ENCODE data around the gene WDFY2.
A peak's percentile ranks its signal among the peaks of the same experiment; 100 is the strongest.
"Not testable (repeated sequence)": the region's sequence is repeated elsewhere in the genome, so short reads cannot be mapped to it uniquely, and the experiment has no call there.

Gene WDFY2

GRCh38 chr13:51635137-51635878, 51.0 kb downstream of the WDFY2 start:
- DNase-seq = no peak

GRCh38 chr13:51636349-51636890, 52.2 kb downstream of the WDFY2 start:
- peak in 1 of 2 experiments; percentile 34 for DNase-seq

DNA sequence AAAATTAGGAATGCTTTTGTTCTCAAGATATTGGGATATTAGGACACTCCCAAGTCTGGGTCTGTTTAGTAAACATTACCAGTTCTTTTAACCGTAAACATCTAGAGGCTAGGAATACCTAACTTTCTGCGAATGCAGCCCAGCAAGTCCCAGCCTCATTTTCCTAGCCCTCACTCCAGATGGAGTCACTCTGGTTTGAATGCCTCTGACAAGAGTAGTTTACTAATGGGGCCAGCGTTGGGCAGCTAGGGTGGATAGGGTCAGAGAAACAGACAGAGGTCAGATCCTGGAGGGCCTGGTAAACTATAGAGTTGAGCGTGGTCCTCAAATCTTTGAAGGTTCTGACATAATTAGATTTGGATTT, 53.6 kb downstream of the WDFY2 start:
- no peak for DNase-seq

GRCh38 chr13:51638216-51638871, 54.1 kb downstream of the WDFY2 start:
- no peak for DNase-seq

- DNase-seq = no peak
Observed at GRCh38 chr13:51639171-51639570, 54.9 kb downstream of the WDFY2 start.

DNA sequence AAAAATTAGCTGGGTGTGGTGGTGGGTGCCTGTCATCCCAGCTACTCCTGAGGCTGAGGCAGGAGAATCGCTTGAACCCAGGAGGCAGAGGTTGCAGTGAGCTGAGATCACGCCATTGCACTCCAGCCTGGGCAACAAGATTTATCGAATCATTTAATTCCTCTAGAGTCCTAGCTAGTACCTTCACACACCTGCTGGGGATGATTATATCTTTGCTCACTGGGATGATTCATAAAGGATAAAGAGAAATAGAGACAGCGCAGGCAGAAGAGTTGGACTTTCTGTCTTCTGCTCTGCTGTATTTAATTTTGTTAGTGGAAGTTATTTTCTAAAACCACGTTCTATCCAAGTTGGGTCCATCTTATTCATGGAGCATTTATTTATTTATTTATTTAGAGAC, 56.4 kb downstream of the WDFY2 start:
- not testable (repeated sequence) for DNase-seq

- DNase-seq = no peak
Observed at GRCh38 chr13:51643105-51643881, 59.0 kb downstream of the WDFY2 start.

- DNase-seq = no peak
Observed at GRCh38 chr13:51643882-51644281, 59.6 kb downstream of the WDFY2 start.

- DNase-seq = peak in 1 of 2 experiments; percentile 30
Observed at GRCh38 chr13:51644654-51645053, 60.4 kb downstream of the WDFY2 start.

DNA sequence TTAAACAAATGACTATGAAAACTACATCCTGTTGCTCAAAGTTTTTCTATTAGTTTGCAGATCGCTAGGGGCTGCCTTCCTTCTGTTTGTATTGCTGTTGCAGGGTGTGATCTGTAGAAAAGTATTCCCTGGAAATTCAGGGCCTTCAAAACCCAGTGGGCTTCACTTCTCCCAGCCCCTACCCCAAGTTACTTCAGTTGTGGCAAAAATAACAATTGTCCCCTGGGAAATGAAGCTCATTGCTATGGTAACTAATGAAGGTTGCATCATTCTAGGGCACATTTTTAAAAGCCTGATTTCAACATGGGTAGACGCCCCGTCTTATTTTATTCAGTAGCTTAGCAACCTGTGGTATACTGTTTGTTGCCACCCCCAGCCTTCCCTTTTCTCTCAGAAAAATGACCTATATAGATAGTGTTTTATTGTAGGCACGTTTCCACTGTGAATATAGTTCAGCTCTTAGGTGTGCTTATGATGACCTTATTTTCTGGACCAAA, 60.9 kb downstream of the WDFY2 start:
- DNase-seq = peak in 1 of 2 experiments; percentile 33

- no peak for DNase-seq
Observed at GRCh38 chr13:51645761-51646670, 61.8 kb downstream of the WDFY2 start.

DNA sequence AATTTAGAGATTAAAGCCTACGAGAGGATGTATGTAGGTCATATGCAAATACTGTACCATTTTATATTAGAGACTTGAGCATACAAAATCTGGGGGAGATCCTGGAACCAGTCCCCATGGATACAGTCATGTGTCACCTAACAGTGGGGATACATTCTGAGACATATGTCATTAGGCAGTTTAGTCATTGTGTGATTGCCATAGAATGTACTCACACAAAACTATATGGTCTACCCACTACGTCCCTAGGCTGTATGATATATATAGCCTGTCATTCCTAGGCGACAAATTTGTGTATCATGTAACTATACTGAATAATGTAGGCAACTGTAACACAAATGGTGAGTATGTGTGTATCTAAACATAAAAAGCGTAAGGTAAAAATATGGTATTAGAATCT, 62.8 kb downstream of the WDFY2 start:
- DNase-seq = no peak

- not testable (repeated sequence) for DNase-seq
Observed at GRCh38 chr13:51652193-51652592, 67.9 kb downstream of the WDFY2 start.

- no peak for DNase-seq
Observed at GRCh38 chr13:51659276-51660127, 75.2 kb downstream of the WDFY2 start.

DNA sequence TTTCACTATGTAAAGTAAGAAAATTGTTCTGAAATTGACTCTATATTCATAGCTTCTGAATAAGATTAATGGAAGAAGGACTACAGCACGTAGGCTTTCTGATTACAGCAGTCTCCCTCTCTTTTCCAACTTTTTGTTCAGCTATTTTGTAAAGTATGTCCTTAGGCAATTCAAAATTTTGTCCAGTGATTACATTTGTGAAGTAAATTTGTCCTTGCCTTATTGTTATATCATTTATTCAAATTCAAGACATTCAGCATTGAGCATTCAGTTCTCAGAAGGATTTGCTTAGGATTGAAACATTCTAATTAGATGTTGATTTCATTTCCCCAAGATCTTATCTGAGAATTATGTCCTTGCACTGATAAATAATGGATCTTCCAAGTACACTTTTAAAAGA, 76.6 kb downstream of the WDFY2 start:
- no peak for DNase-seq

- DNase-seq = no peak
Observed at GRCh38 chr13:51663973-51664957, 80.0 kb downstream of the WDFY2 start.

DNA sequence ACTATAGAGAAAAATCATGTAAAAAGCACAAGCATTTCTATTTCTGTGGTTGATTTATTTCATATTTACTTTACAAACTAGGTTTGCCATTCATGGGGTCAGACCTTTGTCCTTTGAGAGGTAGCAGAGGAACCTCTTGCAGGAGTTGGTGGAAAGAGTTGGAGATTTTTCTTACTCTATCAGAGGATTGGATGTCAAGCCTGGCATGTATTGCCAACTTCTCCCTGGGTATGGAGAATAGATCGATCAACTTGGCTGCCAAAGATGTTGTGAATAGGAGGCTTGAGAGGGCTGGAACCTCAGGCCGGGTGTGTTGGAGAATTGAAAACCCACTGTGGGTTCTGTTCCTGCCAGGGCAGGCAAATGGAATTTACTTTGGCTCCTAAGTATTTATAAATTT, 81.2 kb downstream of the WDFY2 start:
- no peak for DNase-seq

- DNase-seq = peak; percentile 40 to 73
Observed at GRCh38 chr13:51666374-51666773, 82.1 kb downstream of the WDFY2 start.

DNA sequence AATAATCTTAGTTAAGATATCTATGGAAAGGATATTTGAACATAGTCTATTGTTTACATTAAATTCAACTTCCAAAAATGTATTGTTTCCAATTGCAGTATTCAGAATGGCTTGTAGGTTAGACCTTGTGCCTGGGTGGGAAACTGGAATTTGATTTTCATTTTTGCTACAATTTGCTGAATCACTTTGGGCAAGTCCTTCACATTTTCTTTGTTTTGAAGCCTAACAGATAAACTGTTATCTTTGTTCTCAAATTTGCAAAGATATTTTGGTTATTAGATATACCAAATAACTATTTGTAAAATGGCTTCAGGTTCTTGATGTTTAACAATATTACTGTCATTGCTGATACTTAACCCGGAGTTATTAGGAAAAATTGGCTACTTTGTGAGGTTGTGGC, 82.6 kb downstream of the WDFY2 start:
- DNase-seq = no peak
